Activated CD8-positive, alpha-beta memory T cell treated with anti-CD3 and anti-CD28 coated beads, Interleukin-2, amount 50 U/mL, for 48 hours (primary cell): Measurements from ENCODE around the gene NEUROD4.
"Not testable (repeated sequence)": the region's sequence is repeated elsewhere in the genome, so short reads cannot be mapped to it uniquely, and the experiment has no call there.

Experiments
- DNase-seq: peaks from one replicate; pipeline ENCODE4 v3.0.0-alpha.2; 2020

Gene NEUROD4, protein sequence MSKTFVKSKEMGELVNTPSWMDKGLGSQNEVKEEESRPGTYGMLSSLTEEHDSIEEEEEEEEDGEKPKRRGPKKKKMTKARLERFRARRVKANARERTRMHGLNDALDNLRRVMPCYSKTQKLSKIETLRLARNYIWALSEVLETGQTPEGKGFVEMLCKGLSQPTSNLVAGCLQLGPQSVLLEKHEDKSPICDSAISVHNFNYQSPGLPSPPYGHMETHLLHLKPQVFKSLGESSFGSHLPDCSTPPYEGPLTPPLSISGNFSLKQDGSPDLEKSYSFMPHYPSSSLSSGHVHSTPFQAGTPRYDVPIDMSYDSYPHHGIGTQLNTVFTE

DNA sequence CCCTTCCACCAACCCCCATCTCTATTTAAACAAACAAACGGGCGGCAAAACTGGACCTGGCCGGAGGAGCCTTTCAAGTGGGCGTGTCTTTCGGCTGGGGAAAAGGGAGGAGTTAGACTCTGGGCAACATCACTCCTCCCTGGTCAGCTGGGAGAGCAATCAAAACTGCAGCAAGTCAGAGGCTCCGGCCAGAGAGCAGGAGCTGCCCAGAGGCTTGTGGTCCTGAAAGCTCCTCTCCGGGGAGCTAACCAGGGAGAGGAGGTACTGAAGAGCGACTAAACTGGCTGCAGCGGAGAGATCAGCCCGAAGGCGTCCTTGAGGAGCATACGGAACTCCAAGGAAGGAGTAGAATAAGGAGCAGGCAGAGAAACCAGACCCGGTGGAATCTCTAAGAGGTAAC lies at the start of gene NEUROD4:
NEUROD4 (plus strand) TSS at position 191 of the 400 bp plus-strand sequence. CDS start 6,466 bp downstream, outside the sequence.
- no peak for DNase-seq

DNA sequence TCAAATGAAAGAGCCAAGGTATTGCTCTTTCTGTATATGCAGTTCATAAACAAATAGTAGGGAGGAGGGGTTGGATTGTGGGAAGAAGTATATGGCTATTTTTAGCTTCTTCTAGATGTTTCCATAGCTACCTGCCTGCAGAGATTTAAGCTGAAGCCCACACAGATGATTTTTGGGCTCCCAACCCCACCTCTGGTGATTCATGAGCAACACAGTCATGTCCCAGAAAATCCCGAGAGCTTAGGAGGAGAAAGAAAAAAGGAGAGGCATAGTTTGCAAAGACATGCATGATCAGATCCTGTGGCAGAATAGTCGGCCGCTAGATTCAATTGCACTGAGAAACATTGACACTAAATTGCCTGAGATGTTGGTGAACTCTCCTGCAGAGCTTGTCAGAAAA lies 49.0 kb upstream of the NEUROD4 start:
- DNase-seq: no peak

DNA sequence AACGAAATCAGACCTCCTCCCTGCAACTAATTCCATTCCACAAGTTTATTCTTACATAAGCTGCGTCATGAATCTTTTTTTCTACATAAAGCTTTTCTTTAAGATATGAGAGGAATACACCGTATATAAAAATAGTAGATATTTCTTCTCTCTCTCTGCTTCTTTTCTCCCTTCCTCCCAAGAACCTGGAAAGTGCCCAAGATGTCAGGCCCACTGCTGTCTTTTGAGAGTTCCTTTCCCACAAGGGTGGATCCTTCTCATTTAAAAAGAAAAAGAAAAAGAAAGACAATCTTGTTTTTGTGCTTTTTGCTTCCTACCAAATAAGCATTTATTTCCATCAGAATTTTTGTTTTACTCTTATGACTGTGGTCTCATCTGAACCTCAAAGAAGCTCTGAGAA lies 46.2 kb upstream of the NEUROD4 start:
- no peak for DNase-seq

DNA sequence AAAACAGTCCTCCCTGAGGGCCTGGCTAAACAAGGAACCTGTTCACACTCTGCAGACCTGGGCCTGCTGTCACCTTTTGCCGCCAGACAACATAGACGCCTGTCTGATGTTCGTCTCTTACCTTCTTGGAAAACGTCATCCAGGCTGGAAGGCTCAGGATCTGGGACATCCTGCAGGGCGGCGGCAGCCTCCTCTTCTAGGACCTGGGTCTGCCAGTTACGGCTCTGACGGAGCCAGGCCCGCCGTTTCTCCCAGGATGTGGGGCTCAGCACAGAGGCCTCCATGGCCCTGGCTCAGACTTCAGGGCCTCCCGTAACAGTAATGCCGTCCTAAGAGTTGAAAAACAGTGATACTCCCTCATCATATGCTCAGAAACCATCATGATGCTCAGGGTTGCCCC lies 45.5 kb upstream of the NEUROD4 start:
- DNase-seq: no peak

DNA sequence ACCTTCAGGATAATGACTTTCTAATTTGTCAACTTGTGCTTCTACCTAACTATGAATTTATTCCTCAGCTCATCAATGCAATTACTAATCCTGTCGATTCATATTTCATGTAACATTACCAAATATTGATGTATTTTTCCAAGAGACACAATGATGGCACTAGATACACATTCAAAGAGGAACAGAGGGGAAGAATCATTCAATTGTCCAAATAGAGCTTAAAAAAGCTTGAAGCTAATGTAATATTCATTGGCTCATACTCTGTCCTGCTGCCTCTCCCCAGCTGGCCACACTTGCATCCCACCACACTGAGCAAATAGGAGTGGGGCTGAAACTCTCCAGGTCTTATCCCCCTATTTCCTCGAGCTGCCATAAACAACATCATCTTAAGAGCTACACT lies 44.5 kb upstream of the NEUROD4 start:
- DNase-seq: no peak

DNA sequence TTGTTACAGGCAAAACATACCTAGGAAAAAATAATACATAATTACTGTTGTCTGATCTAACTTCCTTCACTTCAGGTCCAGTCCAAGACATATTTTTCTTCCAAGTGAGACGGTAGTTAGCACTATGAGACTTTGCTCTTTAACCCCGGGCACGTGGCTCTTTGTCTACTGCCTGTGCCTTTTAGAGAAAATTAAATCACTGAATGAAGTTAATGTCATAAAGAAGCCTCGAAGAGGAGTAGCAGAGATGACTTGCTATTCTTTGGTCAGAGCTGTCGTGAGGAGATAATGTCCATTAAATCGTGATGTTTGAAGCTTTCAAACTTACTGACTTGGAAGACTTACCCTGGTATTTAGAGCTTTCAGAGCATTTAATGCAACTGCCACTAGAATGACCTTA lies 43.9 kb upstream of the NEUROD4 start:
- DNase-seq: no peak

DNA sequence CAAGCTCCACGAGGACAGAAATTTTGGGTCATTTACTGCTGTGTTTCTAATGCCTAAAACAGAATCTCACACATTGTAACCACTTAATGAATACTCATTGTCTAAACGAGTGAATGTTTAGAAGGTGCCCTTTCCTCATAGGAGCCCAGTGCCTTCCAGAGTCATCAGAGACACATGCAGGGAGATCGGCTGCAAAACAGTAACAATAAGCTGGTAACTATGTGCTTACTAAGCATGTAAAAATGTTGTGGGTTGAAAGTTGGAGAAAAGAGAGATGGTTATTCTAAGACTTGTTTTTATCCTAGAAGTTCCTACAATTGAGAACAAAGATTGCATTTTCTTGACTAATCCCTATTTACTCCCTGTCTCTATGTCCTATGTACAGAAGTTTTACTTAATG lies 42.6 kb upstream of the NEUROD4 start:
- no peak for DNase-seq

DNA sequence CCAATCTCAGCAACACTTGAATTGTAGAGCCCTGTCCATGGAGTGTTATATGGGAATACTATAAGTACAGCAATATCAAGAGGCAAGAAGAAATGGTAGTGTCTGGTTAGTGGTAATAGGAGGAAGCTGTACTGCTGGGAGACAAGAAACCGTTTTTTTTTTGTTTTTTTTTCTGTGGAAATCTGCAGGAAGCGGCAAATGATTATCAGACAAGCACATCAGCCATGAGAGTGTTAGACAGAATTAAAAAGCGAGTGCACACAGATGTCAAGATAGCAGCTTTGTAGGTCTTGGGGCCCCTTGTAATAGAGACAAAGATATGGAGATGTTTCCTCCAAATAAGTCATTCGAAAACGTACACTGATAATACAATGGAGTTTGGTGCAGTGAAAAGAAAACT lies 41.9 kb upstream of the NEUROD4 start:
- no peak for DNase-seq

DNA sequence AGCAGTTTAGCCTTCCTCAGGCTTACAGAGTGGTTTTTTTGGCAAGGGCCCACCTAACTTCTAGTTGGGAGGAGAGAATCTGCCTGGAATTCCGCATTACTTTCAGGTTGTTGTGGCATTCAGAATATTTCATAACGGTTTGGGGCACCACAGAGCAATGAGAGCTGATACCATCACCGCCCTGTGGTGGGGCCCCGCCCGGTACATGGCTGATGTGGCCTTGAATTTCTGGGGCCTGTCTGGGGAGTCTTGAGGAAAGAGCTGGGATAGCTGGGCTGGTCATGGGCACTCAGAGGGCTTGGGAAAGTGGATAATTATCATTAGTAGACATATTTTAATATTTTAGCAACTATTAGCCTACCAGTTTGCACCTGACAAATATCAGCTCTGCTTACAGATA lies 39.4 kb upstream of the NEUROD4 start:
- no peak for DNase-seq

DNA sequence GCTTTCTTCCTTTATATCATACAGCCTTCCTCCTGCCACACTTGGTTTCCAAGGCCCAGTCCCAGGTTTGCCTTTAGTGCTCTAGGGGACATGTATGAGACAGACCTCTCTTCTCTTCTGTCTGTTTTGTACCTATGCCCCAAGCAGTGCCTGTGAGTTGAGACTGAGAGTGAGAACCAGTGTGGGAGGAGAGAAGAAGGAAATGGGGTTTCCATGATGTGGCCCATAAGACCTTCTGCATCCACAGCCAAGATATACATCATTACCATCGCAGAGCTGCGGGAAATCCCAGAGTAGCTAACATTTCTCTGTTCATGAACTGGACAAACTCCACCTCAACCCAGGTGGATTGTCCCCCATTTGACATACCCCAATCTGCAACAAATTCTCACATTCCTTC lies 38.0 kb upstream of the NEUROD4 start:
- DNase-seq: no peak

DNA sequence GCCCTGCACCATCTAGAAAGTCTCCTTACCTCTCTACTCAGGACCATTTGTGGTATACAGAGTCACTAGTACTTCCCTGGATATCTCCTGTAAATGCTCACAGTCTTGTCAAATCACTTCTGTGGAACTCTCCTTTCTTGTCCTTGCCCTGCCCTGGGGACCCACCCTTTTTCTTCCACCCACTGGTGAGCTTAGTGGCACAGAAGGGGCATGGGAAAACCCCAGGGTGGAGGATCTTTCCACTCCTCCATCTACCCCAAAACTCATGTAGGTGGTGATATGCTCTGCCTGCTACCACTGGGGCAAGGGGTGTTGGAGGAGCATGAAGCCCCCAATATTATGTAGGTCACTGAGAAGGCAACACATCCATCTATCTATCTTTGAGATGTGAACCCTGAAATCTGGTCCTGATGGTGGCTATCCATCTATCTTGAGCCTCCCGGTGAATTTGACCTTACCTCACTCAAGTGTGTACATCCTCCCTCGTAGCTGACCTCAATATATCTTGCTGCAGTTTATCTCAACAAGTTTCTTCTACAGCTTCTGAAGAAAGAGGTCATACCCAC lies 36.2 kb upstream of the NEUROD4 start:
- DNase-seq: no peak

DNA sequence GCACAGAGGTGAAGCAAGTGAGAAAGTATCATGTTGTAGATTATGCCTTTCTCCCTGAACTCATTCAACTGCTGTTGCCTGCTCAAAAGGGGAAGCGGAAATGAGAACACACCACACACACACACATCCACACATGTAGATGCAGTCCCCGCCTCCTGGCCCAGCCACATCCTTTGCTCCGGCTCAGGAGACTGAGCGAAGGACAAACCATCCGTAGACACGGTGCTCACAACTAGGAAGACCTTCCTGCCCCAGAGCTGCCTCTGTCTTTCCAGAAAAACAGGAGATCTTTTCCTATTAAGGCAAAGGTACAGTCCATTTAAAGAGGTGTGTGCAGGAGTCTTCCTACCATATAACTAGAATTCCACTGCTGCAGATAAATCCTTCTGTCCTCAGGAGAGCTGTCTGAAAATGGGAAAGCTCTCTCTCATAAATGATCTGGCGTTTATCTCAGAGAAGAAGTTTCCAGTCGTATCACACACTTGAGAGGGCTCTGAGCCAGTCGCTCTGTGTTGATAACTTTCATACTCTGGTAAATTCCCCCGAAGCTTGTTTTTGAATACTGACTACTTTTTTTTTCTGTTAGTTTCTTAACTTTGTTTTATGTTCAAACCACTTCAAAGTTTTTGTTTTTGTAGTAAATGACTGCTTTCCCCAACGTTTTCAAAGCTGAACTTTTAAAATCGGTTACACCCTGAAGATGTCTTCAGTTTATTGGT lies 35.0 kb upstream of the NEUROD4 start, which contains the start of gene TESPA1:
TESPA1 (minus strand) TSS at position 105 of the 719 bp plus-strand sequence. CDS start 10,200 bp downstream, outside the sequence.
- peak; percentile 84 for DNase-seq

DNA sequence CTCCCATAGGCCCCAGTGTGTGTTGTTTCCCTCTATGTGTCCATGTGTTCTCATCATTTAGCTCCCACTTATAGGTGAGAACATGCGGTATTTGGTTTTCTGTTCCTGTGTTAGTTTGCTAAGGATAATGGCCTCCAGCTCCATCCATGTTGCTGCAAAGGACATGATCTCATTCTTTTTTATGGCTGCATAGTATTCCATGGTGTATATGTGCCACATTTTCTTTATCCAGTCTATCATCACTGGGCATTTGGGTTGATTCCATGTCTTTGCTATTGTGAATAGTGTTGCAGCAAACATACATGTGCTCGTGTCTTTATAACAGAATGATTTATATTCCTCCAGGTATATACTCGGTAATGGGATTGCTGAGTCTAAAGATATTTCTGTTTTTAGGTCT lies 33.0 kb upstream of the NEUROD4 start:
- not testable (repeated sequence) for DNase-seq

DNA sequence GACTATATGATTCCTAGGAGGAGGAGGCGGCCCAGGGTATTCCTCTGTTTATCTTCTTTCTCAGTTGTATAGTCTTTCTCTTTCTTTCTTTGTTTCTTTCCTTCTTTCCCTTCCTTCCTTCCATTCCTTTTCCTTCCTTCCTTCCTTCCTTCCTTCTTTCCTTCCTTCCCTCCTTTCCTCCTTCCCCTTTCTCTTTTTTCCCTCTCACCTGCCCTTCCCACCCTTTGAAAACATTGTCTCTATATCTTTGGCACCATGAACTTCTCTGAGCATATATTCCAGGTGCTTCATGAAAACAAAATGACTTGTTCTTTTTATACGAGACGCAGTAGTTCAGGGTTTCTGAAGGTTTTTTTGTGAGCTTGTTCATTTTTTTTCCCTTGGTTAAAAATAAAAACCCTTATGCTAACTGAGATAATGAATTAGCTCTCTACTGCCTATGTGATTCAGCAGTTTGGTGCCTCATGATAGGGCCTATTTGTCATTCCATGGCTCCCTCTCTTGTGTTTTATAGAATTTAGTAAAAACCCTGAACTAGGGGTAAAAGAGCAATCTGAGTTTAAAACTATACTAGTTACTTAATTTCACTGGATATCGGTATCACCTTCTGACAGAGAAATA lies 32.1 kb upstream of the NEUROD4 start:
- DNase-seq: no peak

DNA sequence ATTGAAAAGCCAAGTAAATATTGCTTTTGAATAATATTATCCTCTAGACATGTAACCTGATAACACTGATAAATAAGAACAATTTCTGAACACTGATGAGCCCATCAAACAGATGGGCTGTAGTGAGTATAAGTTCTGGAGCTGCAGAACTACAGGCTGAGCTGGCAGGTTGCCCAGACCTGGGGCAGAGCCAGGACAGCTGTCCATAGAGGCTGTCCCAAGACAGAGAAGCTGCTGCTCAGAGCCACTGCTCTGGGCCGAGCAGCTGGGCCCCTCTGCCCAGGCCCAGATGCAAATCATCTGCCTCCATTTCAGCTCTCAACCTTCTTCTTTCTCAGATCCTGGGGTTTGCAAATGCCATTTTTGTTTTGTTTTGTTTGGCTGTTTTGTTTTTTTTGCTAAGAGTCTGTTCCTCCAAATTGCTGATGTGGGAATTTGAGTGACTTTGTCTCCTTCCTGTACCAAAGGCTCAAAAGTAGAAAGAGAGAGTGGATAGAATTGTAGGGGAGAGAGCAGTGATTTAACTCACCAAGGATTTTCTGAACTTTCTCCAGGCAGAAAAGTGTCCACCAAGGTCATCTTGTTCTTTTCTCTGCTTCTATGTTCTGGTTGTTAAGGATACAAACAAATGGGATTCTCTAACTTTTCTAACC lies 31.2 kb upstream of the NEUROD4 start:
- DNase-seq: no peak

DNA sequence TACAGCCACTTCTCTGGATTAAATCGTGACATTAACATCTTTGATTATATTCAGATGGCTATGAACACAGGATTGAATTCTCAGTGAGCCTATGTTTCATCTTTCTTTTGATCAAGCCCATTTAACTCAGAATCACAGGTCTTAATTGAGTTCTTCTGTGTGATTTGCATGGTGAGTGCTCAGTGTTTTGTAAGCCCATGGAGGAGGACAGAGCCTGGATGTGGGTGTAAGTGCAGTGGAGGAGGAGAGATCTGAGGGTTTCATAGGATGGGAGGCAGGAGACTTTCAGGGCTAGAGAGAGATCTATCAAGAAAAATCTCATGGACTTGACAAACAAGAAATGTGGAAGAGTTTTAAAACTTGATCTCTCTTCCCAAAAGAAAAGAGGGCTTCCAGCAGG lies 29.9 kb upstream of the NEUROD4 start:
- no peak for DNase-seq

DNA sequence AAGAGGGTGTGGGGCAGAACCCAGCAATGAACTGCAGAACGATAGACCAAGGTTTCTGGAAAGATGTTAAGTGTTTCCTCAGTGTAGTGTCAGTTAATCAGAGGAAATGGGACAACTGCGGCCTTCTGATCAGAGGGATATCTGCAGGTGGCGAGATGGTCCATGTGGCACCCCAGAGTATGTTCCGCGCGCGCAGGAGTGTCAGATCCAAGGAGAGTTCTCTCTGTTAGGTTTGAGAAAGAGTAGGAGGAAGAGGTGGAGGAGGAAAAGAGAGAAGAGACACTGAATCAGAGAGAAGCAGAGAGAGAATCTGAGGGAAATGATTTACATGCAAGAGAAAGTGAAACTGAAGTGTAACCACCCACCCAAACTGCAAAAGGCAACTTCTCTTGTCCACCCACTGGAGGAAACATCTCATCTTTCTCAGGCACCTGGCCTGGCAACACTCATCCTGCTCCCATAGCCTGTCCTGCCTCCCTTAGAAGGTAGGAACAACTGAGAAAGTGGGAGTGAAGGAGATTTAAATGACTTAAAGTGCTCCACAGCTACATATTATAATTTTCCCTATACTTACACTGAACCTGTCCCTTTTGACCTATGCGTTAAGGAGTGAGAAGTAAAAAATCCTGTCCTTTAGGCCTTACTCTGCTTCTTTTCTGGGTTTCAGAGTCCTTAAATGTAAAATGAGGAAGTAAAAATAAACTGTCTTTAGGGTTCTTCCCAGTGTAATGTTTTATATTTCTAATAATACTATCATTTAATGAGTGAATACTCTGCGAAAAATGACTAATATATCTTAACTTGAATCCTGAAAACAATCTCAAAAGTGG lies 28.4 kb upstream of the NEUROD4 start:
- DNase-seq: no peak

DNA sequence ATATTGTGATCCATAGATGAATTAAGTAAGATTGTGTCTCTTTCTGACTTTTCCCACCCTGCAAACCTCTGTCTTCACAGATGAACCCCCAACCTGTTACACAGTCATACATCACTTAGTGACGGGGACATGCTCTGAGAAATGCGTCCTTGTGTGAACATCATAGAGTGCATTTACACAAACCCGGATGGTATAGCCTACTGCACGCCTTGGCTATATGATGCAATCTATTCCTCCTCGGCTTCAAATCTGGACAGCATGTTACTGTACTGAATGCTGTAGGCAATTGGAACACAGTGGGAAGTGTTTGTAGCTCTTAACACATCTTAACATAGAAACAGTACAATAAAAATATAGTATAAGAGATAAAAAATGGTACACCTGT lies 27.8 kb upstream of the NEUROD4 start:
- DNase-seq: no peak

DNA sequence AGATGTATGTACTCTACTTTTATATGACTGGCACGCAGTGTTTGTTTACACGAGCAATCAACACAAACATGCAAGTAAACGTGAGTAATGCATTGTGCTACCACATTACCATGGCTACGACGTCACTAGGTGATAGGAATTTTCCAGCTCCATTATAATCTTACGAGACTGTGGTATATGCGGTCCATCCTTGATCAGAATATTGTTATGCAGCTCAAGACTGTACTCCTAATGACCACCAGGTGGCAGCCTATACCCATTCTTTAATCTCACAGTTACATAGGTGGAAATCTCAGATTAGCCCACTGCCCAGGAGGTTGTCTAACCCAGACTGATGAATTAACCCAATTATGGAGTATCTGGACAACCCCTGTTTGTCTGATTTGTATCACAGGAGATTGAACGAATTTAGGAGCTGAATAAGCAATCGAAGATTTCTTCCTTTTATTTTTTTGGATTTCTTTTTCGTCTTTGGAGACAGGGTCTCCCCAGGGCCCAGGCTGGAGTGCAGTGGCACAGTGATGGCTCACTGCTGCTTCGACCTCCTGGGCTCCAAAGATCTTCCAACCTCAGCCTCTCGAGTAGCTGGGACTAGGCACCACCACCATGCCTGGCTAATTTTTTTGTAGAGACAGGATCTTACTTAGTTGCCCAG lies 26.5 kb upstream of the NEUROD4 start:
- DNase-seq: no peak

DNA sequence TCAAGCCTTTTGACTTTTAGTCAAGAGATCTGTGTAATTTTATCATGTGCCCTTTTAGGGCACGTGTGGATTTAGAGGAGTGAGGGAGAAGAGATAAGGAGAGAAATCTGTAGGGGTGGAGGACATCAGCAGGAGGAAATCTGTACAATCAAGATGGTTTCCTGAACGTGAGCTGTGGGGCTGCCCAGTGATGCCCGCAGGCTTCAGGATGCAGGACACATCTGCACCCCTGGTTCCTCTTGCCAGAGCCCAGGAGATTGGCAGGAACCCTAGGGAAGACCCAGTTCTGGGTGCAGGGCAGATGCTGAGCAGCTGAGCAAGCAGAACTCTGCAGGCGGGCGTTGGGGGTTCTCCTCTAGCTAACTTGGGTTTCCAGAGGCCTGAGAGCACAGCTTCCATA lies 23.6 kb upstream of the NEUROD4 start:
- no peak for DNase-seq

DNA sequence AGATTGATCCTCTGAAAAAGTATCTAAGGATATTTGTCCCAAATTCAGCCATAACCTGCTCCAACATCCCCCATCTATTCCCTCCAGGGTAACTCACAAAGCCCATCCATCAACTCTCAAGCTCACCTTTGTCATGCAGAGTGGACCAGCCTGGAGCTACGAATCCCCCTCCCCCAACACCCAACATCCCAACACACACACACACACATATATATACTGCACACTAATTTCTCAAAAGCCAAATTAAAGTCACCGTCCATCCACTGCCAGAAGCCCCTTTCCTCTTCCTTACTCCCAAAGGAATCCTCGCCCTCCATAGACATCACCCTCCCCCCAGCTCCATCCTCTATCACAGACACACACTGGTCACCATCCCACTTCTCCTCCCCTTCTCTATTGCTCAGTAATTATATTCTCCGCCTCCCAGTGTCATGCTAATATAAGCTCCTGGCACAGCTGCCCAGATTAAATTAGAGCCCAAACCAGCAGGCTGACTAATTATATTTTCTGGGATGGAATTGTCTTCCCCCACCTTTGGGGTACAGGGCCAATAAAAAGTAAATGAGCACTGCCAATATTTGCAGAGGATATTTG lies 21.7 kb upstream of the NEUROD4 start:
- DNase-seq: no peak
